GM18511 (cell line): Measurements from ENCODE around the gene DNAJC19.

Experiments
- ATAC-seq: cut with Tn5 transposase; IDR thresholded peaks from one replicate; pipeline ENCODE4 v1.9.1; 2021; ENCODE audit warnings: mild to moderate bottlenecking, moderate library complexity; ENCODE audit not compliant: unreplicated experiment

The DNAJC19 gene

DNA sequence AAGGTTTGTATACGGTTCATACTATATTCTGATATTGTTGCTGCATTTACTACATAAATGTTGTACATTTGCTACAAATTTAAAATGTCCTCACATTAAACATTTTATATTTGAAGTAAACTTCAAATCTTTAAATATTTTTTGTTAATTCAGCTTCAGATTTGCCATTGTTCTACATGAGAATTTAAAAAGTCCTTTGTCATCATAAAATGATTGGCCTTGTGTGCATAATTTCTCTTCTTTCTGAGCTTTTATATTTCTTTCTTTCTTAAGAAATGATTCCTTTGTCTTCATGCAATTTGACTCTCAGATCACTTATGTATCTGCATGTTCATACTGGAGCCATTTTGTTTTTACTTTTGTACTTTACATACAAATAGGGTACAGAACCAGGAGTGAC is 28.0 kb downstream of the DNAJC19 start:
- no peak for ATAC-seq

DNA sequence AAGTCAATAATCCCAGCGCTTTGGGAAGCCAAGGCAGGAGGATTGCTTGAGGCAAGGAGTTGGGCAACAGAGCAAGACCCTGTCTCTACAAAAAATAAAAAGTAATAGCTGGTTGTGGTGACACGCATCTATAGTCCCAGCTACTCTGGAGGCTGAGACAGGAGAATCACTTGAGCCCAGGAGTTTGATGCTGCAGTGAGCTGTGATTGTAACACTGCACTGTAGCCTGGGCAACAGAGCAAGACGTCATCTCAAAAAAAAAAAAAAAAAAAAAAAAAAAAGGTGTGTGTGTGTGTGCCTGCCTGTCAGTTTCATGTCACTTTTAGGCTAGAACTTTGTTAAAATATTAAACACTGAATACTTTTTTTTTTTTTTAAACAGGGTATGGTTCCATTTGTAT is 28.4 kb downstream of the DNAJC19 start:
- no peak for ATAC-seq

DNA sequence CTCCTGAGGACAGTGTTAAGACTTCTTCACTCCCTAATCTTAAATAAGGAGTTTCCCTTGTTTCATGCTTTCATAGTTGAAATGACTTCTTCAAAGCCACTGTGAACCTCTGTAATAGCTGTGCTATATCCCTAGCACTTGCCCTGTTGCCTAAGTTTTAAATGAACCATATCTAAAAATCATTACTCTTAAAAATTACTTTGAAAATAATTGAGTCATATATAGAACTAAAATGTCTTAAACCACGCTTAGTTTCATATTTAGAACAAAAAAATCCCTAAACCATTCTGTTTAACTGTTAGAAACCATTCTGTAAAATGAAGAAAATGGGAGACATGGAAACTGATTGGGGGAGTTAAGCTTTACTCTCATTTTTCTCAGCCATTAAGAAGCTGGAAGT is 29.8 kb downstream of the DNAJC19 start:
- peak; percentile 71 for ATAC-seq

DNA sequence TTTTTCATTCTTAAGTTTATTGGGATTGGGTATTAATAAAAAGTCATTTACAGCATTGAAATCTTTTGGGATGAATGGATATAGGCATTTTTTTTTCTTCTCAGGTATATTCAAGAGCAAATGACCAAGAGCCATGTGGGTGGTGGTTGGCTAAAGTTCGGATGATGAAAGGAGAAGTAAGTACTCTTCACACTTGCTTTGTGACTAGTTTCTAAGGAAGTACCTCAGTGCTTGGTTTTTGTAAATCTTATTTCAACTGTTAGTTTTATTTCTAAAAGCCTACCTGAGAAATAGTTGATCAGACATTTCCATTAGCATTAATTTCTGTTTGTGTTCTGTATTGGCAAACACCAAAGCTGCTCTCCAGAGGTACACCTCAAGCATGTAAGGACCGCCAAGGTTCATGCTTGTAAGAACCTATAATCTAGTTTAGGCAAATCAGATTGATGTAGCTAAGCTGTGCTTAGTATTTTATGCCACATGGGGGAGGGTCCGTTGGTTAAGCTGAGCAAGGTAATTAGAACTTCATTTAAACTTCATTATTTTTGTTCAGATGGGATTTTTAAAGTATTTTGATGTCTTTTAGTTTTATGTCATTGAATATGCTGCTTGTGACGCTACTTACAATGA is 41.7 kb downstream of the DNAJC19 start:
- ATAC-seq = peak; percentile 84

DNA sequence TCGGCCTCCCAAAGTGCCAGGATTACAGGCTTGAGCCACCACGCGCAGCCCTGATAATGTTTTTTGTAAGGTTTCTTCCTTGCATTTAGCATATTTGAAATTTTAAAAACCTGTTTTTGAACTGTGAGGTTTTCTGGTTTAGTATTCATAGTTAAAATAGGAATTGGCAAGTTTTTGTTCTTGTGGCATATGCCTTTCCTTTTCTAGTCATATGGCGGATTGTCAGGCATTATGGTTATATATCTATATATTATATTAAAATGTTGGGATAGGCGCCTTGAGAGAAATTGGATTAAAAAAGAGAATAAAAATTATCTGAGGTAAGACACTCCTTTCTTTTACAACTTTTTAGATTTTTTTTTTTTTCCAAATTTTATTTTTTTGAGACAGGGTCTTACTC is 48.7 kb downstream of the DNAJC19 start:
- no peak for ATAC-seq

DNA sequence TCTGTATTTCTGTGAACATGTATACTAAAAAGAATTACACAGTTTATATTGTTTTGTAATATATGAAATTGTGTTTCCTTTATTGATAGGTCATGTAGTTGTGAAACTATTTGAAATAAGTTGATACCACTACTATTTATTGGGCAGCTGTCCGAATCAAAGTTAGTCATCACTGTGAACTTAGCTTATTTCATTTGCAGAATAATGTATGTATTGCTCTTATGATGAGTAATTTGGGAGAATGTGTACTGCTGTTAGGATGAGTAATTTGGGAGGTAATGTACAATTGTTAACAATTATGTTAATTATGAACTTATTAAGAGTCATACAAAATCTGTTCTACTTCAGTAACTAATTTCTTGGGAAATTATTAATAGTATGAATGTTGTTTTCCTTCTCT is 54.9 kb downstream of the DNAJC19 start:
- no peak for ATAC-seq
